ENCODE measurements around the gene CHAF1A. TPM values are rescaled to one million over a fixed set of nuclear protein-coding genes. Genes with fewer than 3 reads are reported as not detected.
A peak's percentile ranks its signal among the peaks of the same experiment; 100 is the strongest.

The CHAF1A gene
- total and polyA plus RNA-seq, 2 of the 4 experiments (the other 2 are of a cell fraction) = 12.4 to 22.9 TPM

DNA sequence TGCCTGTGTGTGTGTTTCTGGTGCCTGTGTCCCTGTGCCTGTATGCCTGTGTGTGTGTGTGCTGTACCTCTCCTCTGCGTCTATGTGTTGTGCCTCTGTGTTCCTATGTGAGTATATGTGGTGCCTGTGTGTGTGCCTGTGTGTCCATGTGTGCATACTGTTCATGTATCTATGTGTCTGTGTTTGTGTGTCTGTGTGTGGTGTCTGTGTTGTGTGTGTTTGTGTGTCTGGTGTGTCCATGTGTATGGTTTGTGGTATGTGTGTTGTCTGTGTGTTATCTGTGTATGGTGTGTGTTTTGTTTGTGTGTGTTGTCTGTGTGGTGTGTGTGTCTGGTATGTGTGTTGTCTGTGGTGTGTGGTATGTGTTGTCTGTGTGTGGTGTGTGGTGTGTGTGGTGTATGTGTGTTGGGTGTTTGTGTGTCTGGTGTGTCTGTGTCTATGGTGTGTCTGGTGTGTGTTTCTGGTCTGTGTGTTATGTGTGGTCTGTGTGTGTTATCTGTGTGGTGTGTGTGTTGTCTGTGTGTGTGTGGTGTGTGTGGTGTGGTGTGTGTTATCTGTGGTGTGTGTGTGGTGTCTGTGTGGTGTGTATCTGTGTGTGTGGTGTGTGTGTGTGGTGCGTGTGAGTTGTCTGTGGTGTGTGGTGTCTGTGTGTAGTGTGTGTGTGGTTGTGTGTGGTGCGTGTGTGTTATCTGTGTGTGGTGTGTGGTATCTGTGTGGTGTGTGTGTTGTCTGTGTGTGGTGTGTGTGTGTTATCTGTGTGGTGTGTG, 90.1 kb downstream of the CHAF1A start:
- no peak overlapping the region for H3K4ac ChIP-seq (ENCODE audit: low read depth, low read length)
- POLR2A ChIA-PET (ENCODE audit: unreplicated experiment) = no interaction called here
- in situ Hi-C loops (cut with MboI; ENCODE audit: low sequenced_read_pairs) = no loop called here
- H4K91ac ChIP-seq (ENCODE audit: insufficient read depth, low read depth, low read length) = no peak overlapping the region
- intact Hi-C loops (cut with micrococcal nuclease) = no loop called here
- no peak overlapping the region for H3K4me3 ChIP-seq (ENCODE audit: insufficient read depth, low read depth, low read length)
- no peak overlapping the region for H3K23ac ChIP-seq (ENCODE audit: low read depth, low read length)
- no peaks in the 10 kb centered on the region for H3K27me3 ChIP-seq (ENCODE audit: control insufficient read depth, insufficient read depth, low read length)
- H2BK5ac ChIP-seq (ENCODE audit: low read depth, low read length, poor library complexity, severe bottlenecking) = peak overlapping the region; percentile 95
- no peak overlapping the region for H2AK5ac ChIP-seq (ENCODE audit: low read depth, low read length)
- CTCF ChIA-PET = no interaction called here
- peaks cover 69% of the 10 kb centered on the region for H3K36me3 ChIP-seq (ENCODE audit: control insufficient read depth, insufficient read depth, low read length)
- ATAC-seq (ENCODE audit: low read depth) = no peak
- no peak overlapping the region for H2BK15ac ChIP-seq (ENCODE audit: low read depth, low read length)
- H3K9ac ChIP-seq (ENCODE audit: low read depth, low read length) = no peak overlapping the region
- no peak overlapping the region for H2AK9ac ChIP-seq (replicated peaks; ENCODE audit: low read depth, low read length, poor library complexity)
- H3K9me3 ChIP-seq (ENCODE audit: control insufficient read depth, insufficient read depth, low read length) = no peaks in the 10 kb centered on the region
- H4K8ac ChIP-seq (ENCODE audit: low read depth in 2 of 2, low read length in 2 of 2) = no peak overlapping the region
- H3K14ac ChIP-seq (replicated peaks; ENCODE audit: low read depth, low read length) = 0 out of 2 replicates have a peak overlapping the region, but pooled peaks have one; percentile 44
- H2BK20ac ChIP-seq (ENCODE audit: low read depth, low read length) = no peak overlapping the region
- H3K4me2 ChIP-seq (ENCODE audit: low read depth, low read length) = no peak overlapping the region
- H4K5ac ChIP-seq (ENCODE audit: low read depth, low read length) = no peak overlapping the region
- H3K9me1 ChIP-seq (ENCODE audit: insufficient read depth, low read length) = peaks cover 13% of the 10 kb centered on the region
- no peak overlapping the region for H3K27ac ChIP-seq (ENCODE audit: insufficient read depth, low read length)
- dilution Hi-C loops (cut with HindIII; ENCODE audit: low sequenced_read_pairs, unreplicated experiment) = no loop called here
- no peak for DNase-seq
- H3K4me1 ChIP-seq (ENCODE audit: control insufficient read depth, insufficient read depth, low read length) = no peaks in the 10 kb centered on the region
- H2BK120ac ChIP-seq (ENCODE audit: low read depth, low read length) = no peak overlapping the region
- TF ChIP-seq BHLHE40 (IDR thresholded peaks at IDR 0.05; ENCODE audit: low read depth, low read length) (no peak), CEBPB (IDR thresholded peaks at IDR 0.05; ENCODE audit: low read depth, low read length) (no peak), FOS (IDR thresholded peaks at IDR 0.05; ENCODE audit: low read depth, low read length) (no peak)
- H3K79me1 ChIP-seq (ENCODE audit: low read depth in 1 of 2, low read length in 2 of 2) = peaks cover 7 to 23% of the 10 kb centered on the region in 2 experiments
- no peak overlapping the region for H3K56ac ChIP-seq (ENCODE audit: extremely low read depth, insufficient read depth, low read length)
- H3K18ac ChIP-seq (ENCODE audit: low read depth, low read length) = no peak overlapping the region
- H4K20me1 ChIP-seq (ENCODE audit: insufficient read depth, low read length) = peaks cover 14% of the 10 kb centered on the region; the same call in 1 of the 2 replicates
- BruUV-seq (replicated peaks) = no TSS peak
- 92% methylated on average over 2 of the region's 3 CpGs; no CpG with 5 or more reads in 1 of the 2 experiments for WGBS, 2 experiments (ENCODE audit: extremely low coverage in 2 of 2, insufficient read length in 1 of 2)
- peak overlapping the region; percentile 44 for H2AFZ ChIP-seq (replicated peaks; ENCODE audit: low read length, poor library complexity)

Small RNA genes lying within 50 kb of the gene (microRNA-seq; reads per million reads assigned to microRNA genes)
- 0 to 2.2 reads per million in 2 experiments for gene MIR4746 (ENCODE audit: insufficient read depth in 1 of 2, insufficient read length in 1 of 2, unreplicated experiment in 1 of 2)

Small RNA genes lying within 50 kb of the gene (small RNA-seq; reads per million reads assigned to genes)
- 0 reads per million in 5 experiments for gene MIR4746

Other genes starting within 250 kb of the CHAF1A start
- gene CREB3L3, start 249.0 kb upstream of the CHAF1A start, total RNA-seq (2012; rRNA removed) = not detected in 2 replicates
- not detected in 2 replicates for gene CREB3L3, start 249.0 kb upstream of the CHAF1A start, polyA plus RNA-seq (2012; rRNA removed)
- gene SIRT6, start 220.1 kb upstream of the CHAF1A start, total RNA-seq (2012; rRNA removed) = 3.9 and 6.1 TPM in 2 replicates
- 25.3 and 31.6 TPM in 2 replicates for gene SIRT6, start 220.1 kb upstream of the CHAF1A start, polyA plus RNA-seq (2012; rRNA removed)
- 0.18 and 0.28 TPM in 2 replicates for gene ANKRD24, start 220.0 kb upstream of the CHAF1A start, total RNA-seq (2012; rRNA removed)
- gene ANKRD24, start 220.0 kb upstream of the CHAF1A start, polyA plus RNA-seq (2012; rRNA removed) = 0.21 and 0.29 TPM in 2 replicates
- gene EBI3, start 173.1 kb upstream of the CHAF1A start, total RNA-seq (2012; rRNA removed) = 0.28 and 0.36 TPM in 2 replicates
- gene EBI3, start 173.1 kb upstream of the CHAF1A start, polyA plus RNA-seq (2012; rRNA removed) = 2.7 and 3.0 TPM in 2 replicates
- gene YJU2, start 155.6 kb upstream of the CHAF1A start, total RNA-seq (2012; rRNA removed) = 15.6 and 20.3 TPM in 2 replicates
- 18.8 and 18.9 TPM in 2 replicates for gene YJU2, start 155.6 kb upstream of the CHAF1A start, polyA plus RNA-seq (2012; rRNA removed)
- not detected in 2 replicates for gene SHD, start 123.4 kb upstream of the CHAF1A start, total RNA-seq (2012; rRNA removed)
- not detected in 2 replicates for gene SHD, start 123.4 kb upstream of the CHAF1A start, polyA plus RNA-seq (2012; rRNA removed)
- gene TMIGD2, start 100.3 kb upstream of the CHAF1A start, total RNA-seq (2012; rRNA removed) = not detected in 2 replicates
- gene TMIGD2, start 100.3 kb upstream of the CHAF1A start, polyA plus RNA-seq (2012; rRNA removed) = not detected in 2 replicates
- 17.4 and 19.2 TPM in 2 replicates for gene FSD1, start 98.0 kb upstream of the CHAF1A start, total RNA-seq (2012; rRNA removed)
- 23.4 and 24.4 TPM in 2 replicates for gene FSD1, start 98.0 kb upstream of the CHAF1A start, polyA plus RNA-seq (2012; rRNA removed)
- gene STAP2, start 63.8 kb upstream of the CHAF1A start, total RNA-seq (2012; rRNA removed) = 1.3 and 1.4 TPM in 2 replicates
- 3.2 and 3.4 TPM in 2 replicates for gene STAP2, start 63.8 kb upstream of the CHAF1A start, polyA plus RNA-seq (2012; rRNA removed)
- 2.3 and 3.3 TPM in 2 replicates for gene MPND, start 59.1 kb upstream of the CHAF1A start, total RNA-seq (2012; rRNA removed)
- 8.1 and 9.8 TPM in 2 replicates for gene MPND, start 59.1 kb upstream of the CHAF1A start, polyA plus RNA-seq (2012; rRNA removed)
- gene SH3GL1, start 2.1 kb upstream of the CHAF1A start, total RNA-seq (2012; rRNA removed) = 28.1 and 32.2 TPM in 2 replicates
- gene SH3GL1, start 2.1 kb upstream of the CHAF1A start, polyA plus RNA-seq (2012; rRNA removed) = 138 and 161 TPM in 2 replicates
- gene UBXN6, start 55.2 kb downstream of the CHAF1A start, total RNA-seq (2012; rRNA removed) = 74.2 and 84.2 TPM in 2 replicates
- gene UBXN6, start 55.2 kb downstream of the CHAF1A start, polyA plus RNA-seq (2012; rRNA removed) = 86.5 and 98.3 TPM in 2 replicates
- gene HDGFL2, start 69.7 kb downstream of the CHAF1A start, total RNA-seq (2012; rRNA removed) = 35.8 and 45.5 TPM in 2 replicates
- gene HDGFL2, start 69.7 kb downstream of the CHAF1A start, polyA plus RNA-seq (2012; rRNA removed) = 48.5 and 53.0 TPM in 2 replicates
- gene PLIN4, start 115.8 kb downstream of the CHAF1A start, total RNA-seq (2012; rRNA removed) = under 0.01 TPM in 2 replicates
- 0.07 and 0.09 TPM in 2 replicates for gene PLIN4, start 115.8 kb downstream of the CHAF1A start, polyA plus RNA-seq (2012; rRNA removed)
- gene PLIN5, start 132.6 kb downstream of the CHAF1A start, total RNA-seq (2012; rRNA removed) = not detected in 2 replicates
- not detected in 2 replicates for gene PLIN5, start 132.6 kb downstream of the CHAF1A start, polyA plus RNA-seq (2012; rRNA removed)
- gene LRG1, start 137.4 kb downstream of the CHAF1A start, total RNA-seq (2012; rRNA removed) = not detected in 2 replicates
- gene LRG1, start 137.4 kb downstream of the CHAF1A start, polyA plus RNA-seq (2012; rRNA removed) = 0.03 TPM in 1 of 2 replicates, not detected in the other
- gene SEMA6B, start 157.0 kb downstream of the CHAF1A start, total RNA-seq (2012; rRNA removed) = 0.18 and 0.28 TPM in 2 replicates
- gene SEMA6B, start 157.0 kb downstream of the CHAF1A start, polyA plus RNA-seq (2012; rRNA removed) = 0.72 and 0.73 TPM in 2 replicates
- 2.5 and 3.1 TPM in 2 replicates for gene TNFAIP8L1, start 236.9 kb downstream of the CHAF1A start, total RNA-seq (2012; rRNA removed)
- 6.0 TPM in 2 replicates for gene TNFAIP8L1, start 236.9 kb downstream of the CHAF1A start, polyA plus RNA-seq (2012; rRNA removed)